Dermis blood vessel endothelial cell (primary cell): ENCODE measurements around the gene NFE2L3. TPM values are rescaled to one million over a fixed set of nuclear protein-coding genes. Genes with fewer than 3 reads are reported as not detected.
"Not testable (repeated sequence)": the region's sequence is repeated elsewhere in the genome, so short reads cannot be mapped to it uniquely, and the experiment has no call there.

ENCODE experiments used
- DNase-seq: peaks from one replicate; pipeline ENCODE4 v3.0.0; 2010
- total RNA-seq: library from RNA; depleted of rRNA; stranded (reverse); fragments of >200 nt; gene quantifications from 2 replicates; pipeline ENCODE4 v1.2.3, GENCODE V29; 2014

The NFE2L3 gene
- total RNA-seq, 1 donor from 2014 or later, result 38.6 TPM

GRCh38 chr7:26147030-26147429, 5.0 kb upstream of the NFE2L3 start:
- DNase-seq, result no peak

GRCh38 chr7:26147646-26148306, 4.2 kb upstream of the NFE2L3 start:
- not testable (repeated sequence) for DNase-seq

- DNase-seq, result not testable (repeated sequence)
Observed at GRCh38 chr7:26148307-26148700, 3.7 kb upstream of the NFE2L3 start.

GRCh38 chr7:26149391-26149977, 2.5 kb upstream of the NFE2L3 start:
- no peak for DNase-seq

GRCh38 chr7:26151096-26151495, 902 bp upstream of the NFE2L3 start:
- no peak for DNase-seq

GRCh38 chr7:26151650-26151952, 397 bp upstream of the NFE2L3 start:
- no peak for DNase-seq

- peak; percentile 24 for DNase-seq
Observed at GRCh38 chr7:26152782-26153240, 813 bp downstream of the NFE2L3 start.

- DNase-seq, result peak; percentile 26
Observed at GRCh38 chr7:26153241-26153822, 1.3 kb downstream of the NFE2L3 start.

GRCh38 chr7:26153823-26154783, 2.1 kb downstream of the NFE2L3 start:
- DNase-seq, result peak; percentile 86

- peak; percentile 64 for DNase-seq
Observed at GRCh38 chr7:26155531-26156375, 3.8 kb downstream of the NFE2L3 start.

GRCh38 chr7:26156451-26157420, 4.7 kb downstream of the NFE2L3 start:
- DNase-seq, result peak; percentile 92

GRCh38 chr7:26157520-26158105, 5.6 kb downstream of the NFE2L3 start:
- DNase-seq, result peak; percentile 39

GRCh38 chr7:26159243-26159642, 7.2 kb downstream of the NFE2L3 start:
- peak; percentile 39 for DNase-seq

GRCh38 chr7:26160896-26161295, 8.9 kb downstream of the NFE2L3 start:
- DNase-seq, result no peak

- no peak for DNase-seq
Observed at GRCh38 chr7:26162431-26162830, 10.4 kb downstream of the NFE2L3 start.

- not testable (repeated sequence) for DNase-seq
Observed at GRCh38 chr7:26163804-26164203, 11.8 kb downstream of the NFE2L3 start.

- no peak for DNase-seq
Observed at GRCh38 chr7:26165950-26166683, 14.1 kb downstream of the NFE2L3 start.

- DNase-seq, result no peak
Observed at GRCh38 chr7:26166684-26167266, 14.8 kb downstream of the NFE2L3 start.

- DNase-seq, result no peak
Observed at GRCh38 chr7:26167303-26167934, 15.4 kb downstream of the NFE2L3 start.
